ENCODE results near the gene AKAIN1. TPM values are rescaled to one million over a fixed set of nuclear protein-coding genes. Genes with fewer than 3 reads are reported as not detected.

The AKAIN1 gene
- total RNA-seq, 1 donor from 2014 or later = not detected

GRCh38 chr18:5155218-5155906, 41.7 kb downstream of the AKAIN1 start:
- H3K36me3 Mint-ChIP-seq (ENCODE audit: low read depth) = no peaks in the 10 kb centered on the region
- H3K4me1 Mint-ChIP-seq (ENCODE audit: low read depth) = peaks cover 1% of the 10 kb centered on the region
- H3K27ac Mint-ChIP-seq = no peak overlapping the region
- H3K4me3 Mint-ChIP-seq (ENCODE audit: low read depth) = no peak overlapping the region
- H3K27me3 Mint-ChIP-seq (ENCODE audit: low read depth) = no peaks in the 10 kb centered on the region
- intact Hi-C loops (cut with micrococcal nuclease) = no loop called here
- DNase-seq (ENCODE audit: low spot score) = no peak
- no peaks in the 10 kb centered on the region for H3K9me3 Mint-ChIP-seq

- Mint-ChIP-seq H3K27me3 (ENCODE audit: low read depth) (no peaks in the 10 kb centered on the region), H3K27ac (no peak overlapping the region), H3K36me3 (ENCODE audit: low read depth) (no peaks in the 10 kb centered on the region), H3K4me1 (ENCODE audit: low read depth) (peaks cover 1% of the 10 kb centered on the region), H3K9me3 (no peaks in the 10 kb centered on the region), H3K4me3 (ENCODE audit: low read depth) (no peak overlapping the region)
- DNase-seq (ENCODE audit: low spot score) = no peak
- intact Hi-C loops (cut with micrococcal nuclease) = no loop called here
These were observed 44.6 kb downstream of the AKAIN1 start for GRCh38 chr18:5152343-5153020.

- no peaks in the 10 kb centered on the region for H3K9me3 Mint-ChIP-seq
- H3K4me3 Mint-ChIP-seq (ENCODE audit: low read depth) = no peak overlapping the region
- no peak for DNase-seq (ENCODE audit: low spot score)
- H3K27ac Mint-ChIP-seq = no peak overlapping the region
- H3K36me3 Mint-ChIP-seq (ENCODE audit: low read depth) = no peaks in the 10 kb centered on the region
- H3K4me1 Mint-ChIP-seq (ENCODE audit: low read depth) = peaks cover 1% of the 10 kb centered on the region
- no peaks in the 10 kb centered on the region for H3K27me3 Mint-ChIP-seq (ENCODE audit: low read depth)
- intact Hi-C loops (cut with micrococcal nuclease) = no loop called here
These were observed 46.2 kb downstream of the AKAIN1 start for GRCh38 chr18:5150894-5151293.

DNA sequence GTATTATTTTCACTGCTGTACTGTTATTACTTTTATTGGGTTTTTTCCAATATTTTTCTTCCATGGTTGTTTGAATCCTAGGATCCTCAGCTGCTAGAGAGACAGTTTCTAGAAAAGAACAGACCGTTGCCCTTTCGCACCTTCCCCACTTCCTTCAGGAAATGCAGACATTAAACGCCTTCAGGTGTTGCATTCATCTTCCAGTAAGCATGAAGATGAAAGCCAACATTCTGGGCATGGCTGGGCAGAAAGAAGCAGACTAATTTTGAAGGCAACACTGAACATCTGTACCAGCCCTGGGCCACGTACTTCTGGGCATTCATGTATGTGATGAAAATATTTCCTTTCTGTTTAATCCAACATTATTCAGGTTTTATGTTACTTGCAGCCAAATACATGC, 51.0 kb downstream of the AKAIN1 start:
- Mint-ChIP-seq H3K27ac (no peak overlapping the region), H3K4me1 (ENCODE audit: low read depth) (peaks cover 1% of the 10 kb centered on the region), H3K9me3 (no peaks in the 10 kb centered on the region), H3K36me3 (ENCODE audit: low read depth) (no peaks in the 10 kb centered on the region), H3K27me3 (ENCODE audit: low read depth) (no peaks in the 10 kb centered on the region), H3K4me3 (ENCODE audit: low read depth) (no peak overlapping the region)
- DNase-seq (ENCODE audit: low spot score) = no peak
- intact Hi-C loops (cut with micrococcal nuclease) = no loop called here

- H3K4me3 Mint-ChIP-seq (ENCODE audit: low read depth) = no peak overlapping the region
- no peaks in the 10 kb centered on the region for H3K9me3 Mint-ChIP-seq
- H3K27me3 Mint-ChIP-seq (ENCODE audit: low read depth) = no peaks in the 10 kb centered on the region
- no peaks in the 10 kb centered on the region for H3K4me1 Mint-ChIP-seq (ENCODE audit: low read depth)
- no peak for DNase-seq (ENCODE audit: low spot score)
- intact Hi-C loops (cut with micrococcal nuclease) = no loop called here
- no peak overlapping the region for H3K27ac Mint-ChIP-seq
- no peaks in the 10 kb centered on the region for H3K36me3 Mint-ChIP-seq (ENCODE audit: low read depth)
These were observed 51.8 kb downstream of the AKAIN1 start for GRCh38 chr18:5145168-5145825.

GRCh38 chr18:5144629-5145028, 52.4 kb downstream of the AKAIN1 start:
- Mint-ChIP-seq H3K4me3 (ENCODE audit: low read depth) (no peak overlapping the region), H3K27ac (no peak overlapping the region), H3K9me3 (no peaks in the 10 kb centered on the region), H3K36me3 (ENCODE audit: low read depth) (no peaks in the 10 kb centered on the region), H3K4me1 (ENCODE audit: low read depth) (no peaks in the 10 kb centered on the region), H3K27me3 (ENCODE audit: low read depth) (no peaks in the 10 kb centered on the region)
- no peak for DNase-seq (ENCODE audit: low spot score)
- intact Hi-C loops (cut with micrococcal nuclease) = no loop called here

DNA sequence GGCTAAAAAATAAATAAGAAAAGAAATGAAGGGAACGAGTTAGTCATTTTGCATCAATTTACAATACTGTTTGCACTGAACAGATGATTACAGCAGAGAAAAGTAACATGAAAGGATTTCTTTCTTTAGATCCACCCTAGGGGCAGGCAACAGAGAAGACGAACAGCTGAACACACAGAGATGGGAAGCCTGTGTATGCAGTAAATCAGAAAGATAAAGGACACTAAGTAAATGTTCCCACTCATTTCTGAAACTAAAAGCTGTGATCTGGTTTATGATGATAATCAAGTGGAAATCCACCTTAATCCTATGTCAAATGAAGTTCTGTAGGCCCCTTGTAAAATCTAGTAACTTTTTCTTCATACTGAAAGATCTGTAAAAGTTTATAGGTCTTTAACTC, 54.2 kb downstream of the AKAIN1 start:
- no peaks in the 10 kb centered on the region for H3K36me3 Mint-ChIP-seq (ENCODE audit: low read depth)

DNA sequence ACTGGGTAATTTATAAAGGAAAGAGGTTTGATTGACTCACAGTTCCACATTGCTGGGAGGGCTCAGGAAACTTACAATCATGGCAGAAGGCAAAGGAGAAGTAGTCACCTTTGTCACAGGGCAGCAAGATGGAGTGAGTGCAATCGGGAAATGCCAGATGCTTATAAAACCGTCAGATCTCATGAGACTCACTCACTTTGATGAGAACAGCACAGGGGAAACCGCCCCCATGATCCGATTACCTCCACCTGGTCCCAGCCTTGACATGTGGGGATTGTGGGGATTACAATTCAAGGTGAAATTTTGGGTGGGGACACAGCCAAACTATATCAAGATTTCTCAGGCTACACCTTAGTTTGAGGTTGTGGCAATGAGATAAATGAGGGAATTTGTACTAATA, 54.9 kb downstream of the AKAIN1 start:
- Mint-ChIP-seq H3K4me3 (ENCODE audit: low read depth) (no peak overlapping the region), H3K9me3 (no peaks in the 10 kb centered on the region), H3K36me3 (ENCODE audit: low read depth) (no peaks in the 10 kb centered on the region), H3K4me1 (ENCODE audit: low read depth) (no peaks in the 10 kb centered on the region), H3K27ac (no peak overlapping the region), H3K27me3 (ENCODE audit: low read depth) (no peaks in the 10 kb centered on the region)
- intact Hi-C loops (cut with micrococcal nuclease) = no loop called here
- no peak for DNase-seq (ENCODE audit: low spot score)

More for the DNA sequence above, 54.2 kb downstream of the AKAIN1 start:
- no peak for DNase-seq (ENCODE audit: low spot score)
- Mint-ChIP-seq H3K4me3 (ENCODE audit: low read depth) (no peak overlapping the region), H3K9me3 (no peaks in the 10 kb centered on the region), H3K27me3 (ENCODE audit: low read depth) (no peaks in the 10 kb centered on the region), H3K4me1 (ENCODE audit: low read depth) (no peaks in the 10 kb centered on the region), H3K27ac (no peak overlapping the region)
- intact Hi-C loops (cut with micrococcal nuclease) = no loop called here

DNA sequence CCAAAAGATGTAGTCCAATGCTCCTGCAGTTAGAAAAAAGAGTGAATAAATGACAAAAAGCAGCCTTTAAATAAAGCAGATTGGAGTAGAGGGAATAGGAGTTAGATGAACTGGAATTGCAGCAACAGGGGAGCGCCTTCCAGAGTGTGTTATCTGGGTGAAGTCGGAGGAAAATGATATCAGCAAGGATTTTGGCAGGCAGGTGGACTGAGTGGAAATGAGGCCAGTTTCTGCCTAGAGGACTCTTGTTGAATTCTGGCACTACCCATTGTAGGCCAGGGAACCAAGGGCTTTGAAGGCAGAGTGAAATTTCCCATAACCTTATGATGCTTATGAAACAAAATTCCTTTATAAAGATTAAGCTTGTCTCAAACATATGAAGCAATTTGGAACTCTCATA, 59.8 kb downstream of the AKAIN1 start:
- Mint-ChIP-seq H3K9me3 (no peaks in the 10 kb centered on the region), H3K36me3 (ENCODE audit: low read depth) (no peaks in the 10 kb centered on the region), H3K4me1 (ENCODE audit: low read depth) (no peaks in the 10 kb centered on the region), H3K4me3 (ENCODE audit: low read depth) (no peak overlapping the region), H3K27ac (no peak overlapping the region), H3K27me3 (ENCODE audit: low read depth) (no peaks in the 10 kb centered on the region)
- intact Hi-C loops (cut with micrococcal nuclease) = no loop called here
- DNase-seq (ENCODE audit: low spot score) = no peak

DNA sequence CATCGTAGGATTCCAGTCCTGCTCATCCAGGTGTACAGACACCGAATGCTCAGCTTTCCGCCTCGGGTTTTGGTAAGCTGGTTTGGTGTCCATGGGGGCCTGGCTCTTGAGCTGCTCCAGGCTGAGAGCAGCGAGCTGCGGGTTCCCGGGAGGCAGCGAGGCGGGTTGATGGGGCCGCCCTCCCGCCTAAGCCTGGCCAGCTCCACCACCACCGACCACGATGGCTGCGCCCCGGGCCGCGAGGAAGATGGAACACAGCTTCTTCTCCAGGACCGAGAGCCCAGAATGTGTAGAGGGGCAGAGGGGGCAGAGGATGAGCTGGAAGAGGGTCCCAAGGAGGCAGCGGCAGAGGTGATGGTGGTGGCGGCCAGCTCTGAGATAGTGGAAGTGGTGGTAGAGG, 64.1 kb downstream of the AKAIN1 start:
- H3K27me3 Mint-ChIP-seq (ENCODE audit: low read depth) = no peaks in the 10 kb centered on the region
- H3K9me3 Mint-ChIP-seq = no peaks in the 10 kb centered on the region
- H3K36me3 Mint-ChIP-seq (ENCODE audit: low read depth) = no peaks in the 10 kb centered on the region
- no peak for DNase-seq (ENCODE audit: low spot score)
- intact Hi-C loops (cut with micrococcal nuclease) = no loop called here
- H3K27ac Mint-ChIP-seq = no peak overlapping the region
- H3K4me1 Mint-ChIP-seq (ENCODE audit: low read depth) = no peaks in the 10 kb centered on the region
- H3K4me3 Mint-ChIP-seq (ENCODE audit: low read depth) = no peak overlapping the region

DNA sequence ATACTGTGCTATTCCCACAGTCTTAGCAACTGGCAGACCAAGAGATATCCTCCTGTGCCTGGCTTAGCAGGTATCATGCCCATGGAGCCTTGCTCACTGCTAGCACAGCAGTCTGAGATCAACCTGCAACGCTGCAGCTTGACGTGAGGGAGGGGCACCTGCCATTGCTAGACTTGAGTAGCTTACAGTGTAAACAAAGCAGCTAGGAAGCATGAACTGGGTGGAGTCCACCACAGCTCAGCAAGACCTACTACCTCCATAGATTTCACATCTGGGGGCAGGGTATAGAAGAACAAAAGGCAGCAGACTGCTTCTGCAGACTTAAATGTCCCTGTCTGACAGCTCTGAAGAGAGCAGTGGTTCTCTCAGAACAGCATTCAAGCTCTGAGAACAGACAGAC, 74.8 kb downstream of the AKAIN1 start:
- DNase-seq (ENCODE audit: low spot score) = no peak
- no peaks in the 10 kb centered on the region for H3K27me3 Mint-ChIP-seq (ENCODE audit: low read depth)
- no peaks in the 10 kb centered on the region for H3K36me3 Mint-ChIP-seq (ENCODE audit: low read depth)
- H3K4me3 Mint-ChIP-seq (ENCODE audit: low read depth) = no peak overlapping the region
- H3K27ac Mint-ChIP-seq = no peak overlapping the region
- H3K4me1 Mint-ChIP-seq (ENCODE audit: low read depth) = no peaks in the 10 kb centered on the region
- intact Hi-C loops (cut with micrococcal nuclease) = no loop called here
- peaks cover 32% of the 10 kb centered on the region for H3K9me3 Mint-ChIP-seq

DNA sequence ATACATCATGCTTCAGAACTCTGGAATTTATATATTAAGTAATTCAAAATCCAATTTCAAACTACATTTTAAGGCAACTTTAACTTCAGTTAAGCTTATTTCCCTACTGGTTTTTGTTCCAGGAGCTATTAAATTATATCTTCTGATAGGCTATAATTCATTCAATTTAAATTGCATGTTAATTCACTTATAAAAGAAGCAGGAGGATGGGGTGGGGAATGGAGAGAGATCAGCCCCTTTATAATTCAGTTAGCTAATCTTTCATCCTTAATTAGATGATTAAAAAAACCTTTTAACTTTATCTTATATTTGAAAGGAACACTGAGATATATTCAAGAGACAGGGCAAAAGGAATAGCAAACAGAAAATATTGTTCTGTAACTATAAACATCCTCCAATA, 86.8 kb downstream of the AKAIN1 start:
- intact Hi-C loops (cut with micrococcal nuclease) = no loop called here
- no peaks in the 10 kb centered on the region for H3K4me1 Mint-ChIP-seq (ENCODE audit: low read depth)
- H3K36me3 Mint-ChIP-seq (ENCODE audit: low read depth) = no peaks in the 10 kb centered on the region
- no peak for DNase-seq (ENCODE audit: low spot score)
- H3K9me3 Mint-ChIP-seq = no peaks in the 10 kb centered on the region
- H3K4me3 Mint-ChIP-seq (ENCODE audit: low read depth) = no peak overlapping the region
- no peaks in the 10 kb centered on the region for H3K27me3 Mint-ChIP-seq (ENCODE audit: low read depth)
- no peak overlapping the region for H3K27ac Mint-ChIP-seq

DNA sequence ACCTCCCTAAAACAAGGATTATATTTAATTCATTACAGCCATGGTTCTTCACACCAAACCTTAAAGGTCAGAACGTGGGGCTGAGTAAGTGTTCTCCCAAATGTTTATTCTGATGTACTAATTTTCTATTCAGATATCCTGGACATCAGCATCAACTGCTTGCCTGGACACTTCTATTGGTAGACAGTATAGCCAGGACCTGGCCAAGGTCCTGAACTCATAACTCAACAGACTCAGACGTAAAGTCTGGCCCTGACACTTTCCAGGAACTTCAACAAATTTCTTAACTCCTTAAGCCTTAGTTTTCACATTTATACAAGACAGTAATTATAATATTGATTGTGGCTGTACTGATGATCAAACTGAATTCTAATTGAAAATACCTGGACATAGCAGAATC, 89.1 kb downstream of the AKAIN1 start:
- DNase-seq (ENCODE audit: low spot score) = no peak
- H3K4me1 Mint-ChIP-seq (ENCODE audit: low read depth) = no peaks in the 10 kb centered on the region
- no peak overlapping the region for H3K4me3 Mint-ChIP-seq (ENCODE audit: low read depth)
- intact Hi-C loops (cut with micrococcal nuclease) = no loop called here
- H3K9me3 Mint-ChIP-seq = no peaks in the 10 kb centered on the region
- H3K27ac Mint-ChIP-seq = no peak overlapping the region
- no peaks in the 10 kb centered on the region for H3K27me3 Mint-ChIP-seq (ENCODE audit: low read depth)
- H3K36me3 Mint-ChIP-seq (ENCODE audit: low read depth) = no peaks in the 10 kb centered on the region

Measured in activated T-helper 2 cell treated with anti-CD3 and anti-CD28 coated beads, Interferon-gamma antibody, Interleukin-2, Interleukin-4, amounts not matched to agents 10 μg/mL and 5 μg/mL and 100 μg/mL, durations not matched to agents 14 hours and 24 hours and 36 hours (primary cell).